Neuronal stem cell (in vitro differentiated cells): ENCODE measurements around the gene CYP8B1.

Source experiments
- DNase-seq: peaks from one replicate; pipeline ENCODE4 v3.0.0-alpha.2; 2013; ENCODE audit warnings: low spot score
- H2AFZ ChIP-seq: one replicate; pipeline ENCODE4 v1.6.1; 2013; ENCODE audit warnings: mild to moderate bottlenecking, low read length, inconsistent platforms
- H2AK5ac ChIP-seq: 2 replicates; pipeline ENCODE4 v1.6.1; 2013; ENCODE audit warnings: low read depth, mild to moderate bottlenecking, inconsistent platforms, low read length, moderate library complexity, mixed read lengths
- H2BK120ac ChIP-seq: 2 replicates; pipeline ENCODE4 v1.6.1; 2013; ENCODE audit warnings: low read depth, mild to moderate bottlenecking, inconsistent platforms, low read length, moderate library complexity, mixed read lengths
- H2BK12ac ChIP-seq: one replicate; pipeline ENCODE4 v1.6.1; 2013; ENCODE audit warnings: low read length, inconsistent platforms
- H2BK15ac ChIP-seq: 2 replicates; pipeline ENCODE4 v1.6.1; 2013; ENCODE audit warnings: mild to moderate bottlenecking, low read length, inconsistent platforms, mixed read lengths
- H2BK5ac ChIP-seq: one replicate; pipeline ENCODE4 v1.6.1; 2013; ENCODE audit warnings: inconsistent platforms, mild to moderate bottlenecking, low read length, moderate library complexity
- H3K14ac ChIP-seq: one replicate; pipeline ENCODE4 v1.6.1; 2013; ENCODE audit warnings: low read length, inconsistent platforms
- H3K18ac ChIP-seq: 2 replicates; pipeline ENCODE4 v1.6.1; 2013; ENCODE audit warnings: low read length, inconsistent platforms
- H3K23ac ChIP-seq: 2 replicates; pipeline ENCODE4 v1.6.1; 2013; ENCODE audit warnings: low read depth, mild to moderate bottlenecking, mixed read lengths, low read length, inconsistent platforms; ENCODE audit not compliant: poor library complexity
- H3K27ac ChIP-seq: replicated peaks from 3 replicates; pipeline ENCODE4 v1.5.1; 2013; ENCODE audit warnings: low read length, inconsistent platforms
- H3K27me3 ChIP-seq, 3 experiments: 2 replicates each; pipeline ENCODE4 v1.6.1; 2013; ENCODE audit warnings: low read length in 3 of 3, mild to moderate bottlenecking in 2 of 3, inconsistent platforms in 1 of 3, low read depth in 1 of 3, mixed read lengths in 1 of 3, moderate library complexity in 1 of 3; ENCODE audit not compliant: control insufficient read depth in 3 of 3, insufficient read depth in 3 of 3
- H3K36me3 ChIP-seq, 2 donors: replicated peaks in 1 of 2; 2 replicates each; pipeline ENCODE4 v1.6.1; 2013; ENCODE audit warnings: low read length in 2 of 2; ENCODE audit not compliant: control insufficient read depth in 2 of 2, insufficient read depth in 2 of 2
- H3K4ac ChIP-seq: 2 replicates; pipeline ENCODE4 v1.6.1; 2013; ENCODE audit warnings: inconsistent platforms, mild to moderate bottlenecking, low read length, moderate library complexity
- H3K4me1 ChIP-seq, 2 donors: 1 replicate in 1 of 2; 2 replicates in 1 of 2; pipeline ENCODE4 v1.6.1; 2013; ENCODE audit warnings: low read length in 2 of 2, low read depth in 1 of 2; ENCODE audit not compliant: control insufficient read depth in 2 of 2, insufficient read depth in 1 of 2
- H3K4me2 ChIP-seq: one replicate; pipeline ENCODE4 v1.6.1; 2013; ENCODE audit warnings: mild to moderate bottlenecking, low read length, inconsistent platforms; ENCODE audit not compliant: insufficient read depth, poor library complexity, severe bottlenecking
- H3K4me3 ChIP-seq, 2 donors: 2 replicates each; pipeline ENCODE4 v1.5.1; 2013; ENCODE audit warnings: low read length in 2 of 2, mild to moderate bottlenecking in 2 of 2, inconsistent platforms in 1 of 2, moderate library complexity in 1 of 2
- H3K79me1 ChIP-seq: one replicate; pipeline ENCODE4 v1.6.1; 2013; ENCODE audit warnings: low read depth, mild to moderate bottlenecking, inconsistent platforms, low read length, moderate library complexity
- H3K9ac ChIP-seq: one replicate; pipeline ENCODE4 v1.6.1; 2013; ENCODE audit warnings: mild to moderate bottlenecking, low read depth, low read length, inconsistent platforms; ENCODE audit not compliant: poor library complexity
- H3K9me3 ChIP-seq, 2 donors: replicated peaks in 1 of 2; 2 replicates each; pipeline versions ENCODE3 to v1.6.1; 2013; ENCODE audit warnings: low read length in 2 of 2, mild to moderate bottlenecking in 2 of 2, inconsistent platforms in 1 of 2, low read depth in 1 of 2, mixed read lengths in 1 of 2, moderate library complexity in 1 of 2; ENCODE audit not compliant: control insufficient read depth in 2 of 2, insufficient read depth in 1 of 2
- H4K8ac ChIP-seq: one replicate; pipeline ENCODE4 v1.6.1; 2013; ENCODE audit warnings: low read depth, mild to moderate bottlenecking, inconsistent platforms, low read length, moderate library complexity
- H4K91ac ChIP-seq: one replicate; pipeline ENCODE4 v1.6.1; 2013; ENCODE audit warnings: low read length, low read depth, mild to moderate bottlenecking, inconsistent platforms; ENCODE audit not compliant: poor library complexity
- WGBS, 2 donors: extraction: QIAGEN DNeasy Blood & Tissue Kit; methylation state at CpG; one replicate each; pipeline ENCODE4 v1.1.7; 2013; ENCODE audit warnings: missing lambda C conversion rate in 2 of 2, mixed read lengths in 1 of 2; ENCODE audit not compliant: insufficient read length in 2 of 2, insufficient replicate concordance in 1 of 2; ENCODE audit errors: extremely low coverage in 2 of 2; 5-methylcytosine and 5-hydroxymethylcytosine counted together

CYP8B1 gene

GRCh38 chr3:42853056-42853455 lies 22.6 kb downstream of the CYP8B1 start:
- no peak overlapping the region for H3K4me3 ChIP-seq
- H3K79me1 ChIP-seq: no peaks in the 10 kb centered on the region
- H3K4ac ChIP-seq: no peak overlapping the region
- H2BK15ac ChIP-seq: no peak overlapping the region
- WGBS, 2 donors: no CpG with 5 or more reads among the region's 1 CpG
- no peak overlapping the region for H2BK12ac ChIP-seq
- H3K9ac ChIP-seq: no peak overlapping the region
- H2BK5ac ChIP-seq: no peak overlapping the region
- H3K27me3 ChIP-seq: peaks cover 0 to 5% (median 0%) of the 10 kb centered on the region in 3 experiments
- H3K4me2 ChIP-seq: no peak overlapping the region
- H4K91ac ChIP-seq: no peak overlapping the region
- H3K4me1 ChIP-seq: no peaks in the 10 kb centered on the region
- DNase-seq: no peak
- no peaks in the 10 kb centered on the region for H3K9me3 ChIP-seq
- no peak overlapping the region for H3K27ac ChIP-seq
- no peak overlapping the region for H3K14ac ChIP-seq
- H2BK120ac ChIP-seq: no peak overlapping the region
- no peak overlapping the region for H2AK5ac ChIP-seq
- H3K23ac ChIP-seq: no peak overlapping the region
- no peaks in the 10 kb centered on the region for H3K36me3 ChIP-seq
- no peak overlapping the region for H2AFZ ChIP-seq
- no peak overlapping the region for H3K18ac ChIP-seq
- H4K8ac ChIP-seq: no peak overlapping the region

- no CpG with 5 or more reads among the region's 2 CpGs for WGBS, 2 donors
- no peak overlapping the region for H2BK120ac ChIP-seq
- no peak overlapping the region for H3K23ac ChIP-seq
- no peak overlapping the region for H2AK5ac ChIP-seq
- H3K79me1 ChIP-seq: no peaks in the 10 kb centered on the region
- no peak overlapping the region for H3K4me3 ChIP-seq
- H3K4me1 ChIP-seq: peaks cover 0 to 3% of the 10 kb centered on the region in 2 donors
- no peak overlapping the region for H4K91ac ChIP-seq
- no peak overlapping the region for H4K8ac ChIP-seq
- no peak overlapping the region for H3K18ac ChIP-seq
- no peak overlapping the region for H3K27ac ChIP-seq
- H3K9me3 ChIP-seq: no peaks in the 10 kb centered on the region
- no peak overlapping the region for H2BK5ac ChIP-seq
- H2AFZ ChIP-seq: no peak overlapping the region
- no peak overlapping the region for H3K4me2 ChIP-seq
- no peak overlapping the region for H2BK12ac ChIP-seq
- no peak overlapping the region for H3K14ac ChIP-seq
- peaks cover 0 to 5% (median 0%) of the 10 kb centered on the region in 3 experiments for H3K27me3 ChIP-seq
- H3K9ac ChIP-seq: no peak overlapping the region
- DNase-seq: no peak
- no peaks in the 10 kb centered on the region for H3K36me3 ChIP-seq
- H3K4ac ChIP-seq: no peak overlapping the region
- H2BK15ac ChIP-seq: no peak overlapping the region
These were observed 23.2 kb downstream of the CYP8B1 start for GRCh38 chr3:42852441-42852840.

- Histone ChIP-seq H3K79me1 (no peaks in the 10 kb centered on the region), H3K18ac (peak overlapping the region; percentile 58), H4K8ac (no peak overlapping the region), H3K14ac (no peak overlapping the region), H2BK120ac (no peak overlapping the region), H3K4ac (no peak overlapping the region), H3K23ac (peak overlapping the region; percentile 10), H4K91ac (no peak overlapping the region), H3K27ac (no peak overlapping the region), H3K4me2 (no peak overlapping the region), H3K36me3 (no peaks in the 10 kb centered on the region), H2BK5ac (no peak overlapping the region), H2BK15ac (no peak overlapping the region), H2AK5ac (no peak overlapping the region), H3K4me3 (no peak overlapping the region), H3K4me1 (peaks cover 0 to 3% of the 10 kb centered on the region in 2 donors), H3K9ac (no peak overlapping the region), H2BK12ac (no peak overlapping the region), H3K9me3 (no peaks in the 10 kb centered on the region), H2AFZ (no peak overlapping the region), H3K27me3 (peaks cover 0 to 9% (median 0%) of the 10 kb centered on the region in 3 experiments)
- no peak for DNase-seq
- WGBS, 2 donors: no CpG with 5 or more reads among the region's 6 CpGs
These were observed 24.3 kb downstream of the CYP8B1 start for GRCh38 chr3:42851228-42851834.

- no peak overlapping the region for H4K8ac ChIP-seq
- H3K36me3 ChIP-seq: no peaks in the 10 kb centered on the region
- peaks cover 0 to 3% of the 10 kb centered on the region in 2 donors for H3K4me1 ChIP-seq
- no peak for DNase-seq
- no peak overlapping the region for H3K4me3 ChIP-seq
- H3K27me3 ChIP-seq: peaks cover 0 to 13% (median 0%) of the 10 kb centered on the region in 3 experiments
- no peak overlapping the region for H2BK12ac ChIP-seq
- WGBS, 2 donors: no CpG with 5 or more reads among the region's 3 CpGs
- no peak overlapping the region for H3K23ac ChIP-seq
- H2BK15ac ChIP-seq: no peak overlapping the region
- H3K79me1 ChIP-seq: no peaks in the 10 kb centered on the region
- no peak overlapping the region for H2BK5ac ChIP-seq
- no peak overlapping the region for H3K27ac ChIP-seq
- H3K4ac ChIP-seq: no peak overlapping the region
- H2AFZ ChIP-seq: no peak overlapping the region
- no peak overlapping the region for H4K91ac ChIP-seq
- no peak overlapping the region for H2AK5ac ChIP-seq
- H3K9ac ChIP-seq: no peak overlapping the region
- H3K14ac ChIP-seq: no peak overlapping the region
- H3K4me2 ChIP-seq: no peak overlapping the region
- H3K9me3 ChIP-seq: no peaks in the 10 kb centered on the region
- no peak overlapping the region for H2BK120ac ChIP-seq
- no peak overlapping the region for H3K18ac ChIP-seq
These were observed 25.4 kb downstream of the CYP8B1 start for GRCh38 chr3:42850263-42850662.
